B cell (primary cell): ENCODE data around the gene BNIP3. TPM values are rescaled to one million over a fixed set of nuclear protein-coding genes. Genes with fewer than 3 reads are reported as not detected.

ENCODE experiments used
- ATAC-seq: fragments of 200-7000 bp; cut with Tn5 transposase; one replicate; pipeline ENCODE4 v1.10.0; 2021; ENCODE audit warnings: low read depth, mild to moderate bottlenecking, moderate number of reproducible peaks, moderate library complexity
- CTCF ChIA-PET: fragments of 350-600 bp; sonication (Branson Sonifier 250); formaldehyde crosslinking; loops from one replicate; lab custom pipeline; 2021; ENCODE audit warnings: antibody characterized with exemption, inconsistent platforms; lab: Charles Lee
- POLR2A ChIA-PET: fragments of 350-600 bp; sonication (Branson Sonifier 250); formaldehyde crosslinking; loops from one replicate; lab custom pipeline; 2021; ENCODE audit warnings: antibody characterized with exemption; lab: Charles Lee
- DNase-seq: peaks from one replicate; pipeline ENCODE4 v3.0.0; 2013
- H2AFZ ChIP-seq: 2 replicates; pipeline ENCODE4 v1.6.1; 2012; ENCODE audit warnings: mild to moderate bottlenecking, low read depth, low read length; ENCODE audit not compliant: insufficient read depth, poor library complexity, severe bottlenecking
- H3K27ac ChIP-seq, 2 donors: 1 replicate in 1 of 2; 2 replicates in 1 of 2; pipeline ENCODE4 v1.5.1; 2012 to 2013; ENCODE audit warnings: low read length in 2 of 2, mild to moderate bottlenecking in 2 of 2, moderate library complexity in 1 of 2
- H3K27me3 ChIP-seq, 4 experiments: fragments of 200-600 bp in 1 of 4; sonication (generic) in 1 of 4; replicated peaks in 1 of 4; 1 replicate in 2 of 4; 2 replicates in 2 of 4; pipeline versions ENCODE4 v1.6.1 to v1.7.0; 2013 to 2016; ENCODE audit warnings: low read length in 3 of 4, mild to moderate bottlenecking in 2 of 4, mixed read lengths in 1 of 4, moderate library complexity in 1 of 4; ENCODE audit not compliant: insufficient read depth in 4 of 4, control insufficient read depth in 3 of 4; ENCODE audit errors: control extremely low read depth in 1 of 4
- H3K36me3 ChIP-seq, 2 experiments: replicated peaks in 1 of 2; 1 replicate in 1 of 2; 2 replicates in 1 of 2; pipeline versions ENCODE4 v1.6.1 to v1.7.1; 2013; ENCODE audit warnings: low read length in 1 of 2; ENCODE audit not compliant: insufficient read depth in 2 of 2, control insufficient read depth in 1 of 2; ENCODE audit errors: control extremely low read depth in 1 of 2, extremely low read depth in 1 of 2
- H3K4me1 ChIP-seq, 2 donors: fragments of 200-600 bp in 1 of 2; sonication (generic) in 1 of 2; 1 replicate in 1 of 2; 2 replicates in 1 of 2; pipeline versions ENCODE4 v1.5.1 to v1.6.1; 2013 to 2017; ENCODE audit warnings: low read length in 2 of 2; ENCODE audit not compliant: control insufficient read depth in 2 of 2, insufficient read depth in 2 of 2
- H3K4me2 ChIP-seq: replicated peaks from 2 replicates; pipeline ENCODE3; 2012; ENCODE audit warnings: mild to moderate bottlenecking, low read depth, low read length; ENCODE audit not compliant: poor library complexity, severe bottlenecking
- H3K4me3 ChIP-seq, 5 experiments: fragments of 200-600 bp in 1 of 5; sonication (generic) in 1 of 5; 1 replicate in 3 of 5; 2 replicates in 2 of 5; pipeline versions ENCODE4 v1.5.1 to v1.7.0; 2011 to 2016; ENCODE audit warnings: low read length in 4 of 5, mild to moderate bottlenecking in 4 of 5, low read depth in 2 of 5, control low read depth in 1 of 5, moderate library complexity in 1 of 5; ENCODE audit not compliant: insufficient read depth in 1 of 5; ENCODE audit errors: control extremely low read depth in 1 of 5, extremely low read depth in 1 of 5
- H3K79me2 ChIP-seq: fragments of 200-600 bp; sonication (generic); one replicate; pipeline ENCODE4 v1.6.0; 2016; ENCODE audit warnings: low read length; ENCODE audit not compliant: control insufficient read depth, insufficient read depth
- H3K9ac ChIP-seq: fragments of 200-600 bp; sonication (generic); 2 replicates; pipeline ENCODE4 v1.6.1; 2017; ENCODE audit warnings: mild to moderate bottlenecking, low read length, moderate library complexity
- H3K9me3 ChIP-seq, 3 donors: one replicate each; pipeline versions ENCODE4 v1.6.1 to v1.7.1; 2013; ENCODE audit warnings: low read length in 2 of 3; ENCODE audit not compliant: control insufficient read depth in 2 of 3, insufficient read depth in 1 of 3; ENCODE audit errors: control extremely low read depth in 1 of 3
- H4K20me1 ChIP-seq: 2 replicates; pipeline ENCODE4 v1.6.0; 2012; ENCODE audit warnings: mild to moderate bottlenecking, low read length; ENCODE audit not compliant: insufficient read depth, control insufficient read depth, poor library complexity, severe bottlenecking
- H3K27ac Mint-ChIP-seq: one replicate; pipeline ENCODE4 v1.8.0; 2021; ENCODE audit warnings: mixed read lengths
- H3K27me3 Mint-ChIP-seq: one replicate; pipeline ENCODE4 v1.8.0; 2021; ENCODE audit warnings: mixed read lengths
- H3K4me1 Mint-ChIP-seq: one replicate; pipeline ENCODE4 v1.8.0; 2021; ENCODE audit warnings: mixed read lengths
- H3K4me3 Mint-ChIP-seq: one replicate; pipeline ENCODE4 v1.8.0; 2021; ENCODE audit warnings: mixed read lengths
- H3K9me3 Mint-ChIP-seq: one replicate; pipeline ENCODE4 v1.8.0; 2022; ENCODE audit warnings: mixed read lengths; ENCODE audit not compliant: insufficient read depth
- EZH2 ChIP-seq: IDR thresholded peaks from 2 replicates; pipeline ENCODE4 v1.6.1; 2012; ENCODE audit warnings: borderline replicate concordance, low read depth, mild to moderate bottlenecking, moderate library complexity, low read length; ENCODE audit not compliant: insufficient read depth, poor library complexity, severe bottlenecking
- WGBS: methylation state at CpG from one replicate; pipeline ENCODE4 v1.1.5; 2013; ENCODE audit warnings: missing lambda C conversion rate; ENCODE audit not compliant: insufficient coverage; 5-methylcytosine and 5-hydroxymethylcytosine counted together
- intact Hi-C: fragments of 100-400 bp; cut with micrococcal nuclease; formaldehyde crosslinking; loops from one replicate; pipeline ENCODE4 v1.10.0; 2022
- polyA plus RNA-seq: library from polyadenylated mRNA; depleted of rRNA; stranded (reverse); fragments of >200 nt; gene quantifications from 2 replicates; pipeline ENCODE4 v1.2.3, GENCODE V29; 2012
- total RNA-seq, 2 donors: library from RNA; stranded (reverse); fragments of 120-200 nt in 1 of 2; gene quantifications; 1 replicate in 1 of 2; 2 replicates in 1 of 2; pipeline versions ENCODE4 v1.2.3 to v1.2.4, GENCODE V29; 2013 to 2022
- TF ChIP-seq, protein P1 (sequence below): fragments of 200-600 bp; IDR thresholded peaks from one replicate; pipeline ENCODE4 v1.8.0; 2022; ENCODE audit warnings: antibody characterized with exemption, mild to moderate bottlenecking

Gene BNIP3
- total and polyA plus RNA-seq, 2 donors (not counting 1 experiment from before 2014, with no cell fraction given) = 7.1 to 10.9 TPM

DNA sequence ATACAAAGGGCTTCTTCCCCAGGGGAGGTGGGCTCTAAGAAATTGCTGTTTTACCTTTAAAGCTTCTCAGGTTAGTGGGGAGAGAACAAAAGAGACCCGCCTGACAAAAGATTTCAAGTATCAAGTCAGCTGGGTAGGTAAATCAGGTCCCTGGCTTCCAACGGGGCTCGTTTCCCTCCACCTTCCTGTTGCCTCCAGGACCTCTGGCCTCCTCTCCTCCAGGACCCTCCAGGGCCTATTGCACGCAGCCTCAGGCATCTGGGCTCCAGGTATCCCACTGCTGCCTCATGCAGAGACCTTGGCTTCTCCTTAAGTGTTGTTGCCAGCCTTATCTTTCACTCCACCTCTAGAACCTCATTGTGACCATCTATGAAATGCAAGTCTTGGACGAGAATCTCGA lies 2.9 kb downstream of the BNIP3 start:
- Histone ChIP-seq H3K4me2 (no peak overlapping the region), H3K9me3 (no peaks in the 10 kb centered on the region), H4K20me1 (peaks cover 19% of the 10 kb centered on the region), H3K4me3 (no peak overlapping the region), H3K27ac (no peak overlapping the region), H3K36me3 (no peaks in the 10 kb centered on the region), H3K4me1 (peaks cover 11 to 17% of the 10 kb centered on the region in 2 donors), H2AFZ (no peak overlapping the region), H3K27me3 (peaks cover 0 to 8% (median 0%) of the 10 kb centered on the region in 4 experiments), H3K9ac (no peak overlapping the region), H3K79me2 (peaks cover 3% of the 10 kb centered on the region)
- POLR2A ChIA-PET = no interaction called here
- intact Hi-C loops = no loop called here
- DNase-seq = no peak
- Mint-ChIP-seq H3K4me1 (peaks cover 17% of the 10 kb centered on the region), H3K9me3 (no peaks in the 10 kb centered on the region), H3K27me3 (no peaks in the 10 kb centered on the region), H3K27ac (no peak overlapping the region), H3K4me3 (no peak overlapping the region)
- CTCF ChIA-PET = no interaction called here
- WGBS = 85% methylated on average over 6 of the region's 6 CpGs
- no peak for ATAC-seq
- TF ChIP-seq, protein P1, sequence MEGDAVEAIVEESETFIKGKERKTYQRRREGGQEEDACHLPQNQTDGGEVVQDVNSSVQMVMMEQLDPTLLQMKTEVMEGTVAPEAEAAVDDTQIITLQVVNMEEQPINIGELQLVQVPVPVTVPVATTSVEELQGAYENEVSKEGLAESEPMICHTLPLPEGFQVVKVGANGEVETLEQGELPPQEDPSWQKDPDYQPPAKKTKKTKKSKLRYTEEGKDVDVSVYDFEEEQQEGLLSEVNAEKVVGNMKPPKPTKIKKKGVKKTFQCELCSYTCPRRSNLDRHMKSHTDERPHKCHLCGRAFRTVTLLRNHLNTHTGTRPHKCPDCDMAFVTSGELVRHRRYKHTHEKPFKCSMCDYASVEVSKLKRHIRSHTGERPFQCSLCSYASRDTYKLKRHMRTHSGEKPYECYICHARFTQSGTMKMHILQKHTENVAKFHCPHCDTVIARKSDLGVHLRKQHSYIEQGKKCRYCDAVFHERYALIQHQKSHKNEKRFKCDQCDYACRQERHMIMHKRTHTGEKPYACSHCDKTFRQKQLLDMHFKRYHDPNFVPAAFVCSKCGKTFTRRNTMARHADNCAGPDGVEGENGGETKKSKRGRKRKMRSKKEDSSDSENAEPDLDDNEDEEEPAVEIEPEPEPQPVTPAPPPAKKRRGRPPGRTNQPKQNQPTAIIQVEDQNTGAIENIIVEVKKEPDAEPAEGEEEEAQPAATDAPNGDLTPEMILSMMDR = no peak
- no peak for TF ChIP-seq EZH2

DNA sequence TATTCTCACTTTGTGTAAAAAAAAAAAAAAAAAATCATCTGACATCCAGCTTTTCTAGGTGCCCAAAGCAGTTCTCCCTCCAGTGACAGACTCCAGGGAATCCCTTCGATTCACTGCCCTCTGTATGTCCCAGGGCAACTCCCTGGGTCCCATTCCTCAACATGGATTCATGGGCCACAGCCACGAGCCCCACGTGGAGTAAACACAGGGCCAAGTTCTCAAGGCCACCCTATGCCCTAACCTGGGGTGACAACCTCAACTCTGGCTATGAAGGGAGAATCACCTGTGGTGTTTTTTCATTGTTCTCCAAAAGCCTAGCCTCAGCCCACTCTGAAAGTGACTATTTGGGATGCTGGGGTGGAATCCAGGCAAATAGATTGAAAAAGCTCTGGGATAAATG lies 3.4 kb downstream of the BNIP3 start:
- CTCF ChIA-PET = no interaction called here
- POLR2A ChIA-PET = no interaction called here
- H3K4me1 ChIP-seq = peaks cover 11 to 17% of the 10 kb centered on the region in 2 donors

More for the DNA sequence above, 3.4 kb downstream of the BNIP3 start:
- no peak overlapping the region for H3K4me2 ChIP-seq
- H3K27me3 Mint-ChIP-seq = no peaks in the 10 kb centered on the region
- TF ChIP-seq EZH2 = no peak
- TF ChIP-seq, protein P1 = no peak
- H3K4me1 Mint-ChIP-seq = peaks cover 17% of the 10 kb centered on the region
- no peak overlapping the region for H2AFZ ChIP-seq
- no peak overlapping the region for H3K27ac Mint-ChIP-seq
- no peak for ATAC-seq
- H3K79me2 ChIP-seq = peaks cover 3% of the 10 kb centered on the region
- H4K20me1 ChIP-seq = peaks cover 19% of the 10 kb centered on the region
- no peak overlapping the region for H3K9ac ChIP-seq
- no peaks in the 10 kb centered on the region for H3K9me3 Mint-ChIP-seq
- no peaks in the 10 kb centered on the region for H3K36me3 ChIP-seq
- DNase-seq = no peak
- WGBS = 100% methylated on average over 1 of the region's 3 CpGs
- peaks cover 0 to 3% (median 0%) of the 10 kb centered on the region in 3 donors for H3K9me3 ChIP-seq
- H3K27me3 ChIP-seq = peaks cover 0 to 8% (median 0%) of the 10 kb centered on the region in 4 experiments
- H3K27ac ChIP-seq = no peak overlapping the region
- intact Hi-C loops = no loop called here
- H3K4me3 ChIP-seq = no peak overlapping the region
- H3K4me3 Mint-ChIP-seq = no peak overlapping the region
